HepG2 (cell line): ENCODE results near the gene NKPD1. TPM values are rescaled to one million over a fixed set of nuclear protein-coding genes. Genes with fewer than 3 reads are reported as not detected.
A peak's percentile ranks its signal among the peaks of the same experiment; 100 is the strongest.

ENCODE experiments used
- CBX1 ChIP-seq: IDR thresholded peaks from one replicate; pipeline ENCODE4 v1.6.1; 2016; ENCODE audit warnings: antibody characterized with exemption, low read depth
- CHD4 ChIP-seq: fragments of 200-600 bp; sonication (generic); IDR thresholded peaks from 2 replicates; pipeline ENCODE4 v1.7.0; 2017; ENCODE audit warnings: mild to moderate bottlenecking, low read length, borderline replicate concordance
- DMAP1 ChIP-seq: IDR thresholded peaks from 2 replicates; pipeline ENCODE4 v1.6.1; 2016
- EHMT2 ChIP-seq: fragments of 200-600 bp; sonication (generic); IDR thresholded peaks from 2 replicates; pipeline ENCODE4 v1.7.0; 2017; ENCODE audit warnings: antibody characterized with exemption, low read depth, low read length, borderline replicate concordance
- EZH2 ChIP-seq: conservative IDR thresholded peaks from 2 replicates; pipeline ENCODE4 v1.6.1; 2012; ENCODE audit warnings: mild to moderate bottlenecking, low read depth, low read length, moderate library complexity
- FOXK2 ChIP-seq: fragments of 450-650 bp; IDR thresholded peaks from 2 replicates; pipeline ENCODE4 v1.6.1; 2016
- HINFP ChIP-seq: sonication (generic); formaldehyde crosslinking; IDR thresholded peaks from 2 replicates; pipeline ENCODE4 v1.4.0; 2020; ENCODE audit warnings: low read depth, mild to moderate bottlenecking, missing genetic modification reagents
- HIVEP1 ChIP-seq: sonication (generic); formaldehyde crosslinking; IDR thresholded peaks from 2 replicates; pipeline ENCODE4 v1.4.0; 2020; ENCODE audit warnings: mild to moderate bottlenecking, missing genetic modification reagents
- ISL2 ChIP-seq: sonication (generic); formaldehyde crosslinking; IDR thresholded peaks from 2 replicates; pipeline ENCODE4 v1.5.0; 2020; ENCODE audit warnings: missing genetic modification reagents
- KDM6A ChIP-seq: IDR thresholded peaks from 2 replicates; pipeline ENCODE4 v1.6.1; 2016; ENCODE audit warnings: low read depth
- KMT2B ChIP-seq: IDR thresholded peaks from 2 replicates; pipeline ENCODE4 v1.6.1; 2016; ENCODE audit warnings: missing genetic modification reagents, missing compliant biosample characterization
- MTF2 ChIP-seq: sonication (generic); formaldehyde crosslinking; IDR thresholded peaks from 2 replicates; pipeline ENCODE4 v1.5.0; 2020; ENCODE audit warnings: missing genetic modification reagents, borderline replicate concordance
- RORA ChIP-seq: sonication (generic); formaldehyde crosslinking; IDR thresholded peaks from 2 replicates; pipeline ENCODE4 v1.5.0; 2020; ENCODE audit warnings: mild to moderate bottlenecking, missing genetic modification reagents, moderate library complexity
- SNAPC4 ChIP-seq: sonication (generic); formaldehyde crosslinking; IDR thresholded peaks from 2 replicates; pipeline ENCODE4 v1.4.0; 2020; ENCODE audit warnings: mild to moderate bottlenecking, missing genetic modification reagents
- TSC22D2 ChIP-seq: sonication (generic); formaldehyde crosslinking; IDR thresholded peaks from 2 replicates; pipeline ENCODE4 v1.5.1; 2020; ENCODE audit warnings: missing genetic modification reagents, mild to moderate bottlenecking, borderline replicate concordance
- ZNF264 ChIP-seq: sonication (generic); formaldehyde crosslinking; IDR thresholded peaks from 2 replicates; pipeline ENCODE4 v1.4.0; 2020; ENCODE audit warnings: missing genetic modification reagents
- ZNF709 ChIP-seq: sonication (generic); formaldehyde crosslinking; IDR thresholded peaks from 2 replicates; pipeline ENCODE4 v1.5.0; 2020; ENCODE audit warnings: mild to moderate bottlenecking, missing genetic modification reagents
- ZNF747 ChIP-seq: sonication (generic); formaldehyde crosslinking; IDR thresholded peaks from 2 replicates; pipeline ENCODE4 v1.8.1; 2023; ENCODE audit warnings: missing genetic modification reagents, mild to moderate bottlenecking, borderline replicate concordance
- ZNF780A ChIP-seq: sonication (generic); formaldehyde crosslinking; IDR thresholded peaks from 2 replicates; pipeline ENCODE4 v1.8.0; 2022; ENCODE audit warnings: mild to moderate bottlenecking, missing genetic modification reagents, moderate library complexity
- ZNF800 ChIP-seq: sonication (generic); formaldehyde crosslinking; IDR thresholded peaks from 2 replicates; pipeline ENCODE4 v1.4.0; 2020; ENCODE audit warnings: missing genetic modification reagents
- ZNF841 ChIP-seq: sonication (generic); formaldehyde crosslinking; IDR thresholded peaks from 2 replicates; pipeline ENCODE4 v1.8.1; 2023; ENCODE audit warnings: missing genetic modification reagents, borderline replicate concordance
- ZSCAN29 ChIP-seq: sonication (generic); formaldehyde crosslinking; conservative IDR thresholded peaks from 2 replicates; pipeline ENCODE4 v1.4.0; 2020; ENCODE audit warnings: mild to moderate bottlenecking, missing genetic modification reagents
- polyA plus RNA-seq, 8 experiments: library from polyadenylated mRNA; depleted of rRNA in 3 of 8; stranded (reverse) in 7 of 8; unstranded in 1 of 8; fragments of >200 nt; fragmentation: Illumina TruSeq in 4 of 8; extraction: Trizol in 4 of 8; gene quantifications; 2 replicates each; pipeline versions ENCODE4 v1.2.1 to v1.2.3, GENCODE V29; 2011 to 2016; ENCODE audit warnings: low read depth in 4 of 8, missing spikeins in 1 of 8, mixed read lengths in 1 of 8; ENCODE audit not compliant: insufficient read depth in 1 of 8
- total RNA-seq, 5 experiments: library from RNA; depleted of rRNA; stranded (reverse); fragments of >200 nt; fragmentation: Illumina TruSeq; extraction: Trizol; gene quantifications; 2 replicates each; pipeline ENCODE4 v1.2.3, GENCODE V29; 2016; ENCODE audit warnings: low read depth in 1 of 5

Gene NKPD1
- total and polyA plus RNA-seq, 2 of the 13 experiments (the other 11 are each of a cell fraction or from before 2014, with no cell fraction given): 0.03 TPM; not detected in 1

- no peak for TF ChIP-seq SNAPC4 (CRISPR knock-in tag)
- TF ChIP-seq CHD4: no peak
- TF ChIP-seq KDM6A (CRISPR knock-in tag): no peak
- no peak for TF ChIP-seq EZH2
- 0 out of 2 replicates have a peak, but pooled peaks have one; percentile 43 for TF ChIP-seq ZSCAN29 (CRISPR knock-in tag)
- TF ChIP-seq TSC22D2 (CRISPR knock-in tag): no peak
- no peak for TF ChIP-seq ZNF264
- TF ChIP-seq ZNF841 (CRISPR knock-in tag): no peak
- no peak for TF ChIP-seq DMAP1 (CRISPR knock-in tag)
- no peak for TF ChIP-seq RORA (CRISPR knock-in tag)
- no peak for TF ChIP-seq ZNF800 (CRISPR knock-in tag)
- no peak for TF ChIP-seq ZNF747 (CRISPR knock-in tag)
- no peak for TF ChIP-seq KMT2B (CRISPR knock-in tag)
- TF ChIP-seq CBX1: no peak
- TF ChIP-seq ZNF709 (CRISPR knock-in tag): no peak
- no peak for TF ChIP-seq ZNF780A (CRISPR knock-in tag)
- TF ChIP-seq EHMT2: no peak
- TF ChIP-seq MTF2 (CRISPR knock-in tag): no peak
- no peak for TF ChIP-seq ISL2 (CRISPR knock-in tag)
- TF ChIP-seq HINFP (CRISPR knock-in tag): no peak
- 0 out of 2 replicates have a peak, but pooled peaks have one; percentile 26 for TF ChIP-seq FOXK2
- TF ChIP-seq HIVEP1: no peak
These were observed 6.0 kb upstream of the NKPD1 start (continued) for GRCh38 chr19:45166723-45167252.
